HCT116 (cell line): Measurements from ENCODE around the gene EFCAB8. TPM values are rescaled to one million over a fixed set of nuclear protein-coding genes. Genes with fewer than 3 reads are reported as not detected.

Experiments
- ATAC-seq: fragments of 200-7000 bp; cut with Tn5 transposase; 2 replicates; pipeline ENCODE4 v1.9.1; 2020; ENCODE audit warnings: mild to moderate bottlenecking, moderate library complexity
- BruUV-seq: library from RNA; stranded (reverse); fragments of 400-500 nt; replicated peaks from 2 replicates; lab custom pipeline; 2021; lab: Mats Ljungman, UMichigan
- CTCF ChIA-PET: fragments of 300-600 bp; sonication (Branson Sonifier 250); formaldehyde crosslinking; loops from one replicate; lab custom pipeline; 2021; ENCODE audit warnings: antibody characterized with exemption; lab: Charles Lee
- POLR2A ChIA-PET: fragments of 300-600, 350-600 bp; sonication (Branson Sonifier 250); formaldehyde crosslinking; loops from one replicate; lab custom pipeline; 2021; ENCODE audit warnings: antibody characterized with exemption; lab: Charles Lee
- RAD21 ChIA-PET, 2 experiments: fragments of 300-600 bp; sonication (Branson Sonifier 250); formaldehyde crosslinking; loops; one replicate each; lab custom pipeline; 2023; ENCODE audit warnings: low total read pairs in 2 of 2; ENCODE audit not compliant: uncharacterized antibody in 2 of 2, unreplicated experiment in 2 of 2, low non-redundant PET in 1 of 2; lab: Charles Lee
- DNase-seq: peaks from one replicate; pipeline ENCODE4 v3.0.0-alpha.2; 2010; ENCODE audit warnings: low read depth, low spot score
- H2AFZ ChIP-seq: fragments of 200-600 bp; shearing (Covaris generic), sonication (generic); 2 replicates; pipeline ENCODE4 v1.6.1; 2017; ENCODE audit warnings: low read depth, mixed run types, mixed read lengths, antibody characterized with exemption, low read length; ENCODE audit not compliant: poor library complexity, severe bottlenecking
- H3K27ac ChIP-seq: 2 replicates; pipeline ENCODE4 v1.5.1; 2012; ENCODE audit warnings: low read depth, low read length
- H3K27me3 ChIP-seq: fragments of 200-600 bp; sonication (generic); 2 replicates; pipeline ENCODE4 v1.6.1; 2016; ENCODE audit warnings: mixed run types, low read length, mixed read lengths; ENCODE audit not compliant: insufficient read depth
- H3K36me3 ChIP-seq, 2 experiments: fragments of 200-500 bp in 1 of 2; fragments of 200-600 bp in 1 of 2; sonication (Bioruptor generic) in 1 of 2; sonication (generic) in 1 of 2; 2 replicates each; pipeline versions ENCODE4 v1.5.1 to v1.6.1; 2014 to 2016; ENCODE audit warnings: low read length in 2 of 2, inconsistent platforms in 1 of 2, mixed read lengths in 1 of 2, mixed run types in 1 of 2; ENCODE audit not compliant: insufficient read depth in 2 of 2, control insufficient read depth in 1 of 2
- H3K4me1 ChIP-seq, 2 experiments: fragments of 200-600 bp in 1 of 2; sonication (generic) in 1 of 2; 2 replicates each; pipeline versions ENCODE4 v1.5.1 to v1.6.1; 2012 to 2017; ENCODE audit warnings: low read length in 2 of 2, inconsistent platforms in 1 of 2, mild to moderate bottlenecking in 1 of 2, mixed read lengths in 1 of 2, mixed run types in 1 of 2, moderate library complexity in 1 of 2; ENCODE audit not compliant: insufficient read depth in 2 of 2, control insufficient read depth in 1 of 2
- H3K4me2 ChIP-seq: fragments of 200-600 bp; sonication (generic); 2 replicates; pipeline ENCODE4 v1.6.1; 2017; ENCODE audit warnings: mixed run types, low read length, mixed read lengths
- H3K4me3 ChIP-seq, 2 experiments: fragments of 200-600 bp in 1 of 2; sonication (generic) in 1 of 2; replicated peaks in 1 of 2; 2 replicates each; pipeline ENCODE4 v1.5.1; 2011 to 2016; ENCODE audit warnings: low read length in 2 of 2, control low read depth in 1 of 2, low read depth in 1 of 2, mild to moderate bottlenecking in 1 of 2, mixed read lengths in 1 of 2, mixed run types in 1 of 2
- H3K79me2 ChIP-seq: fragments of 200-600 bp; sonication (generic); 2 replicates; pipeline ENCODE4 v1.6.1; 2017; ENCODE audit warnings: mild to moderate bottlenecking, mixed run types, low read length, moderate library complexity, mixed read lengths; ENCODE audit not compliant: insufficient read depth
- H3K9ac ChIP-seq: fragments of 200-600 bp; sonication (generic); 2 replicates; pipeline ENCODE4 v1.6.1; 2016; ENCODE audit warnings: low read length, mixed read lengths
- H3K9me2 ChIP-seq: fragments of 200-600 bp; sonication (generic), shearing (Covaris generic); 2 replicates; pipeline ENCODE4 v1.6.1; 2017; ENCODE audit warnings: mixed run types, mild to moderate bottlenecking, moderate library complexity; ENCODE audit not compliant: insufficient read depth
- H3K9me3 ChIP-seq, 2 experiments: fragments of 200-500 bp in 1 of 2; fragments of 200-600 bp in 1 of 2; sonication (Bioruptor generic) in 1 of 2; sonication (generic) in 1 of 2; 2 replicates each; pipeline ENCODE4 v1.6.1; 2014 to 2017; ENCODE audit warnings: low read length in 2 of 2, mixed read lengths in 2 of 2, inconsistent platforms in 1 of 2, low read depth in 1 of 2, mild to moderate bottlenecking in 1 of 2, mixed run types in 1 of 2, moderate library complexity in 1 of 2; ENCODE audit not compliant: control insufficient read depth in 1 of 2, insufficient read depth in 1 of 2
- H4K20me1 ChIP-seq: fragments of 200-600 bp; sonication (generic), shearing (Covaris generic); 2 replicates; pipeline ENCODE4 v1.6.1; 2017; ENCODE audit warnings: mixed run types, mild to moderate bottlenecking, moderate library complexity; ENCODE audit not compliant: insufficient read depth
- ATF3 ChIP-seq: IDR thresholded peaks from 2 replicates; pipeline ENCODE4 v1.6.1; 2012
- CBX3 ChIP-seq: IDR thresholded peaks from 2 replicates; pipeline ENCODE4 v1.6.1; 2012; ENCODE audit warnings: low read depth
- EZH2phosphoT487 ChIP-seq: fragments of 200-600 bp; IDR thresholded peaks from 2 replicates; pipeline ENCODE4 v1.6.1; 2018; ENCODE audit warnings: antibody characterized with exemption, borderline replicate concordance
- JUND ChIP-seq: IDR thresholded peaks from 2 replicates; pipeline ENCODE4 v1.6.1; 2012
- RAD21 ChIP-seq: IDR thresholded peaks from 2 replicates; pipeline ENCODE4 v1.6.1; 2012; ENCODE audit warnings: low read depth, mild to moderate bottlenecking
- REST ChIP-seq: IDR thresholded peaks from 2 replicates; pipeline ENCODE4 v1.6.1; 2012; ENCODE audit warnings: low read depth
- SIN3A ChIP-seq: IDR thresholded peaks from 2 replicates; pipeline ENCODE4 v1.6.1; 2012; ENCODE audit warnings: low read depth
- ZBTB33 ChIP-seq: IDR thresholded peaks from 2 replicates; pipeline ENCODE4 v1.6.1; 2011; ENCODE audit warnings: mild to moderate bottlenecking, low read length, moderate library complexity; ENCODE audit not compliant: insufficient replicate concordance; ENCODE audit errors: extremely low read depth
- ZFX ChIP-seq: fragments of 450-650 bp; IDR thresholded peaks from 2 replicates; pipeline ENCODE4 v1.6.1; 2017
- intact Hi-C: fragments of 100-400 bp; cut with micrococcal nuclease; formaldehyde crosslinking; loops from 2 replicates; pipeline ENCODE4 v1.10.0; 2022
- total RNA-seq: library from RNA; stranded (reverse); gene quantifications from one replicate; pipeline ENCODE4 v1.2.1, GENCODE V29; 2021; ENCODE audit not compliant: unreplicated experiment

The EFCAB8 gene
- total RNA-seq, 1 experiment from 2014 or later = 0.42 TPM

- Histone ChIP-seq H3K27me3 (peaks cover 13% of the 10 kb centered on the region; the same call in 1 of the 2 replicates), H3K9me3 (no peaks in the 10 kb centered on the region), H3K9ac (no peak overlapping the region), H3K79me2 (no peaks in the 10 kb centered on the region), H3K4me2 (no peak overlapping the region), H3K4me3 (no peak overlapping the region), H2AFZ (no peak overlapping the region), H3K4me1 (no peaks in the 10 kb centered on the region), H3K36me3 (no peaks in the 10 kb centered on the region), H4K20me1 (no peaks in the 10 kb centered on the region), H3K27ac (no peak overlapping the region), H3K9me2 (no peaks in the 10 kb centered on the region)
- DNase-seq (no peak), ATAC-seq (no peak)
- POLR2A ChIA-PET = no interaction called here
- RAD21 ChIA-PET = no interaction called here
- BruUV-seq = no TSS peak
- no peak for TF ChIP-seq CBX3
- TF ChIP-seq EZH2phosphoT487 = no peak
- TF ChIP-seq JUND = no peak
- no peak for TF ChIP-seq SIN3A
- TF ChIP-seq ATF3 = no peak
- TF ChIP-seq ZBTB33 = no peak
- no peak for TF ChIP-seq REST
- TF ChIP-seq RAD21 = no peak
- no peak for TF ChIP-seq ZFX
- CTCF ChIA-PET = no interaction called here
- intact Hi-C loops = no loop called here
Measured at GRCh38 chr20:33010674-33011449, 152.1 kb downstream of the EFCAB8 start.

Other genes starting within 250 kb of the EFCAB8 start
- gene C20orf203, start 185.0 kb upstream of the EFCAB8 start, total RNA-seq = not detected
- gene COMMD7, start 115.5 kb upstream of the EFCAB8 start, total RNA-seq = 13.2 TPM
- 22.2 TPM for gene DNMT3B, start 96.5 kb upstream of the EFCAB8 start, total RNA-seq
- gene MAPRE1, start 39.0 kb upstream of the EFCAB8 start, total RNA-seq = 118 TPM
- gene SUN5, start 145.5 kb downstream of the EFCAB8 start, total RNA-seq = not detected
- gene BPIFB2, start 148.8 kb downstream of the EFCAB8 start, total RNA-seq = 0.15 TPM
- gene BPIFB6, start 172.7 kb downstream of the EFCAB8 start, total RNA-seq = not detected
- gene BPIFB3, start 195.0 kb downstream of the EFCAB8 start, total RNA-seq = not detected
- not detected for gene BPIFB4, start 220.7 kb downstream of the EFCAB8 start, total RNA-seq